ENCODE measurements around the gene VGLL4. TPM values are rescaled to one million over a fixed set of nuclear protein-coding genes. Genes with fewer than 3 reads are reported as not detected.

Gene VGLL4
- total RNA-seq, 1 experiment from 2014 or later: 43.0 TPM

DNA sequence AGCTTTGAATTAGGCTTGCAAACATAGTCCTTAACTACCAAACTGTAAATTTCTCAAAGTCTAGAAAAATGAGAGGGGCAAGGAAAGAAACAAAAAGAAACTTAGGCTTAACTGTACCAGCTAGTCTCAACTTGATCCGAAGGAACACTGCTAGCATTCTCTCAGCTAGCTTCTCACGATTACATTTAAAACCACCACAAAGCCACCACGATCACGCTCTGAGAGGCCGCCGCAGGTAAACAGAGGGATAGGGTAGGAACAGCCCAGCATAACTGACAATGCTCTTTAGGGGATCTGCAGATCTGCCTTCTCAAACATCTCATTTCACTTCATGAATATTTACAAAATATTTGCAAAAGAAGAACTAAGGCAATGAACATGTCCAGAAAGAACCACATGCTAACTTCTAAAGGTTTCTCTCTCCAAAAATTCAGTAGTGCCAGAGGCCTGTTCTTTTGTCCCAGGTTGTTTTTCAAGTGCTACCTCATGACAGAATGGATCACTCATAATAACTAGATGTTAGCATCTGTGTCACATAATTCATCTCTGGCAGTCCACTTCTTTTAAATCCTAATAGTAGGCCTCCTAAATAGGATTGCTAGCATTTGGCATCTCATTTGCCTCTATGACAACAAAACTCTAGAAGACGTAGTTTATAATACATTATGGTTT, 18.9 kb downstream of the VGLL4 start:
- ChIA-PET POLR2A (no interaction called here), CTCF (no interaction called here)
- H3K27ac Mint-ChIP-seq: peak overlapping the region; percentile 5
- no peaks in the 10 kb centered on the region for H3K36me3 Mint-ChIP-seq
- ATAC-seq (no peak), DNase-seq (ENCODE audit: low spot score) (no peak)
- H3K4me1 Mint-ChIP-seq: peaks cover 52% of the 10 kb centered on the region
- no peak overlapping the region for H3K4me3 Mint-ChIP-seq
- no peak for TF ChIP-seq EMX1 (CRISPR knock-in tag; IDR thresholded peaks at IDR 0.05)
- no peak for TF ChIP-seq ATF1 (CRISPR knock-in tag; IDR thresholded peaks at IDR 0.05)
- no peak for TF ChIP-seq CREM (CRISPR knock-in tag; IDR thresholded peaks at IDR 0.05)
- TF ChIP-seq, protein P1, sequence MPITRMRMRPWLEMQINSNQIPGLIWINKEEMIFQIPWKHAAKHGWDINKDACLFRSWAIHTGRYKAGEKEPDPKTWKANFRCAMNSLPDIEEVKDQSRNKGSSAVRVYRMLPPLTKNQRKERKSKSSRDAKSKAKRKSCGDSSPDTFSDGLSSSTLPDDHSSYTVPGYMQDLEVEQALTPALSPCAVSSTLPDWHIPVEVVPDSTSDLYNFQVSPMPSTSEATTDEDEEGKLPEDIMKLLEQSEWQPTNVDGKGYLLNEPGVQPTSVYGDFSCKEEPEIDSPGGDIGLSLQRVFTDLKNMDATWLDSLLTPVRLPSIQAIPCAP (CRISPR knock-in tag; IDR thresholded peaks at IDR 0.05): no peak
- TF ChIP-seq, protein P2, sequence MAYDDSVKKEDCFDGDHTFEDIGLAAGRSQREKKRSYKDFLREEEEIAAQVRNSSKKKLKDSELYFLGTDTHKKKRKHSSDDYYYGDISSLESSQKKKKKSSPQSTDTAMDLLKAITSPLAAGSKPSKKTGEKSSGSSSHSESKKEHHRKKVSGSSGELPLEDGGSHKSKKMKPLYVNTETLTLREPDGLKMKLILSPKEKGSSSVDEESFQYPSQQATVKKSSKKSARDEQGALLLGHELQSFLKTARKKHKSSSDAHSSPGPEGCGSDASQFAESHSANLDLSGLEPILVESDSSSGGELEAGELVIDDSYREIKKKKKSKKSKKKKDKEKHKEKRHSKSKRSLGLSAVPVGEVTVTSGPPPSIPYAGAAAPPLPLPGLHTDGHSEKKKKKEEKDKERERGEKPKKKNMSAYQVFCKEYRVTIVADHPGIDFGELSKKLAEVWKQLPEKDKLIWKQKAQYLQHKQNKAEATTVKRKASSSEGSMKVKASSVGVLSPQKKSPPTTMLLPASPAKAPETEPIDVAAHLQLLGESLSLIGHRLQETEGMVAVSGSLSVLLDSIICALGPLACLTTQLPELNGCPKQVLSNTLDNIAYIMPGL (CRISPR knock-in tag; IDR thresholded peaks at IDR 0.05): no peak
- TF ChIP-seq GTF2I (CRISPR knock-in tag; conservative IDR thresholded peaks at IDR 0.05): no peak
- no peak for TF ChIP-seq ZNF416 (CRISPR knock-in tag; IDR thresholded peaks at IDR 0.05)
- TF ChIP-seq, protein P3, sequence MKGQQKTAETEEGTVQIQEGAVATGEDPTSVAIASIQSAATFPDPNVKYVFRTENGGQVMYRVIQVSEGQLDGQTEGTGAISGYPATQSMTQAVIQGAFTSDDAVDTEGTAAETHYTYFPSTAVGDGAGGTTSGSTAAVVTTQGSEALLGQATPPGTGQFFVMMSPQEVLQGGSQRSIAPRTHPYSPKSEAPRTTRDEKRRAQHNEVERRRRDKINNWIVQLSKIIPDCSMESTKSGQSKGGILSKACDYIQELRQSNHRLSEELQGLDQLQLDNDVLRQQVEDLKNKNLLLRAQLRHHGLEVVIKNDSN (CRISPR knock-in tag; IDR thresholded peaks at IDR 0.05): no peak
- no peak for TF ChIP-seq RORB (CRISPR knock-in tag; IDR thresholded peaks at IDR 0.05)
- TF ChIP-seq, protein P4, sequence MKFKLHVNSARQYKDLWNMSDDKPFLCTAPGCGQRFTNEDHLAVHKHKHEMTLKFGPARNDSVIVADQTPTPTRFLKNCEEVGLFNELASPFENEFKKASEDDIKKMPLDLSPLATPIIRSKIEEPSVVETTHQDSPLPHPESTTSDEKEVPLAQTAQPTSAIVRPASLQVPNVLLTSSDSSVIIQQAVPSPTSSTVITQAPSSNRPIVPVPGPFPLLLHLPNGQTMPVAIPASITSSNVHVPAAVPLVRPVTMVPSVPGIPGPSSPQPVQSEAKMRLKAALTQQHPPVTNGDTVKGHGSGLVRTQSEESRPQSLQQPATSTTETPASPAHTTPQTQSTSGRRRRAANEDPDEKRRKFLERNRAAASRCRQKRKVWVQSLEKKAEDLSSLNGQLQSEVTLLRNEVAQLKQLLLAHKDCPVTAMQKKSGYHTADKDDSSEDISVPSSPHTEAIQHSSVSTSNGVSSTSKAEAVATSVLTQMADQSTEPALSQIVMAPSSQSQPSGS (CRISPR knock-in tag; IDR thresholded peaks at IDR 0.05; ENCODE audit: borderline replicate concordance, low read depth): no peak
- TF ChIP-seq, protein P5, sequence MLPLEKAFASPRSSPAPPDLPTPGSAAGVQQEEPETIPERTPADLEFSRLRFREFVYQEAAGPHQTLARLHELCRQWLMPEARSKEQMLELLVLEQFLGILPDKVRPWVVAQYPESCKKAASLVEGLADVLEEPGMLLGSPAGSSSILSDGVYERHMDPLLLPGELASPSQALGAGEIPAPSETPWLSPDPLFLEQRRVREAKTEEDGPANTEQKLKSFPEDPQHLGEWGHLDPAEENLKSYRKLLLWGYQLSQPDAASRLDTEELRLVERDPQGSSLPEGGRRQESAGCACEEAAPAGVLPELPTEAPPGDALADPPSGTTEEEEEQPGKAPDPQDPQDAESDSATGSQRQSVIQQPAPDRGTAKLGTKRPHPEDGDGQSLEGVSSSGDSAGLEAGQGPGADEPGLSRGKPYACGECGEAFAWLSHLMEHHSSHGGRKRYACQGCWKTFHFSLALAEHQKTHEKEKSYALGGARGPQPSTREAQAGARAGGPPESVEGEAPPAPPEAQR (CRISPR knock-in tag; IDR thresholded peaks at IDR 0.05): no peak
- no peak for TF ChIP-seq JUN (CRISPR knock-in tag; IDR thresholded peaks at IDR 0.05)
- no peak for TF ChIP-seq NFE2L1 (CRISPR knock-in tag; IDR thresholded peaks at IDR 0.05)
- no peak for TF ChIP-seq ZNF263 (CRISPR knock-in tag; IDR thresholded peaks at IDR 0.05; ENCODE audit: low read depth)
- no peak for TF ChIP-seq MYBL2 (CRISPR knock-in tag; IDR thresholded peaks at IDR 0.05)
- TF ChIP-seq, protein P6, sequence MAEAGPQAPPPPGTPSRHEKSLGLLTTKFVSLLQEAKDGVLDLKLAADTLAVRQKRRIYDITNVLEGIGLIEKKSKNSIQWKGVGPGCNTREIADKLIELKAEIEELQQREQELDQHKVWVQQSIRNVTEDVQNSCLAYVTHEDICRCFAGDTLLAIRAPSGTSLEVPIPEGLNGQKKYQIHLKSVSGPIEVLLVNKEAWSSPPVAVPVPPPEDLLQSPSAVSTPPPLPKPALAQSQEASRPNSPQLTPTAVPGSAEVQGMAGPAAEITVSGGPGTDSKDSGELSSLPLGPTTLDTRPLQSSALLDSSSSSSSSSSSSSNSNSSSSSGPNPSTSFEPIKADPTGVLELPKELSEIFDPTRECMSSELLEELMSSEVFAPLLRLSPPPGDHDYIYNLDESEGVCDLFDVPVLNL (CRISPR knock-in tag; IDR thresholded peaks at IDR 0.05; ENCODE audit: borderline replicate concordance, low read depth): no peak
- no peak for TF ChIP-seq KAT7 (CRISPR knock-in tag; IDR thresholded peaks at IDR 0.05; ENCODE audit: borderline replicate concordance)
- no peak for TF ChIP-seq HMGA2 (CRISPR knock-in tag; IDR thresholded peaks at IDR 0.05)
- TF ChIP-seq ZNF219 (CRISPR knock-in tag; IDR thresholded peaks at IDR 0.05; ENCODE audit: borderline replicate concordance): no peak
- H3K9me3 Mint-ChIP-seq: no peaks in the 10 kb centered on the region
- H3K27me3 Mint-ChIP-seq (ENCODE audit: low read depth): no peaks in the 10 kb centered on the region

DNA sequence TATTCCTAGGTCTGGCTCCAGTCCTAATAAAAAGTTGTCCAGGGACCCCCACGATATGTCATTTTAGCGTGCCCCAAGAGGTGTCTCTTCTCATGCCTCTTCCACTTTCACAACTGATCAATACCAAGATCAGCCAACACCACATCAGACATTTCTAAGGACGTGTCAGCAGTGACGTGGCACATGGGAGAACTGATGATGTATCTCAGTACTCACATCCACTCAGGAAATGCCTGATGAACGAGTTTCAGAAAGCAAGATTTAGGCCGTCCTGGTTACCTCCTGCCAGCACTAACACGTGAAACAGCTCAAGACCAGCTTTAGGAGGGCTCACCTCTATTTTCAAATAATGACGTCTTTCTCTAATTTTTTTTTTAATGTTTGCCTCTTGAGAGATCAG, 19.6 kb downstream of the VGLL4 start:
- ATAC-seq: no peak
- CTCF ChIA-PET: no interaction called here
- Mint-ChIP-seq H3K27ac (peak overlapping the region; percentile 5), H3K4me1 (peaks cover 59% of the 10 kb centered on the region), H3K4me3 (no peak overlapping the region), H3K36me3 (no peaks in the 10 kb centered on the region), H3K27me3 (ENCODE audit: low read depth) (no peaks in the 10 kb centered on the region), H3K9me3 (no peaks in the 10 kb centered on the region)
- no peak for DNase-seq (ENCODE audit: low spot score)
- POLR2A ChIA-PET: no interaction called here
- TF ChIP-seq ETV6 (CRISPR knock-in tag; IDR thresholded peaks at IDR 0.05) (no peak), ZNF121 (CRISPR knock-in tag; IDR thresholded peaks at IDR 0.05) (no peak)
- TF ChIP-seq, protein P7, sequence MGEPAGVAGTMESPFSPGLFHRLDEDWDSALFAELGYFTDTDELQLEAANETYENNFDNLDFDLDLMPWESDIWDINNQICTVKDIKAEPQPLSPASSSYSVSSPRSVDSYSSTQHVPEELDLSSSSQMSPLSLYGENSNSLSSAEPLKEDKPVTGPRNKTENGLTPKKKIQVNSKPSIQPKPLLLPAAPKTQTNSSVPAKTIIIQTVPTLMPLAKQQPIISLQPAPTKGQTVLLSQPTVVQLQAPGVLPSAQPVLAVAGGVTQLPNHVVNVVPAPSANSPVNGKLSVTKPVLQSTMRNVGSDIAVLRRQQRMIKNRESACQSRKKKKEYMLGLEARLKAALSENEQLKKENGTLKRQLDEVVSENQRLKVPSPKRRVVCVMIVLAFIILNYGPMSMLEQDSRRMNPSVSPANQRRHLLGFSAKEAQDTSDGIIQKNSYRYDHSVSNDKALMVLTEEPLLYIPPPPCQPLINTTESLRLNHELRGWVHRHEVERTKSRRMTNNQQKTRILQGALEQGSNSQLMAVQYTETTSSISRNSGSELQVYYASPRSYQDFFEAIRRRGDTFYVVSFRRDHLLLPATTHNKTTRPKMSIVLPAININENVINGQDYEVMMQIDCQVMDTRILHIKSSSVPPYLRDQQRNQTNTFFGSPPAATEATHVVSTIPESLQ (CRISPR knock-in tag; IDR thresholded peaks at IDR 0.05): no peak
- TF ChIP-seq, protein P8, sequence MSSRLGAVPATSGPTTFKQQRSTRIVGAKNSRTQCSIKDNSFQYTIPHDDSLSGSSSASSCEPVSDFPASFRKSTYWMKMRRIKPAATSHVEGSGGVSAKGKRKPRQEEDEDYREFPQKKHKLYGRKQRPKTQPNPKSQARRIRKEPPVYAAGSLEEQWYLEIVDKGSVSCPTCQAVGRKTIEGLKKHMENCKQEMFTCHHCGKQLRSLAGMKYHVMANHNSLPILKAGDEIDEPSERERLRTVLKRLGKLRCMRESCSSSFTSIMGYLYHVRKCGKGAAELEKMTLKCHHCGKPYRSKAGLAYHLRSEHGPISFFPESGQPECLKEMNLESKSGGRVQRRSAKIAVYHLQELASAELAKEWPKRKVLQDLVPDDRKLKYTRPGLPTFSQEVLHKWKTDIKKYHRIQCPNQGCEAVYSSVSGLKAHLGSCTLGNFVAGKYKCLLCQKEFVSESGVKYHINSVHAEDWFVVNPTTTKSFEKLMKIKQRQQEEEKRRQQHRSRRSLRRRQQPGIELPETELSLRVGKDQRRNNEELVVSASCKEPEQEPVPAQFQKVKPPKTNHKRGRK (CRISPR knock-in tag; IDR thresholded peaks at IDR 0.05; ENCODE audit: borderline replicate concordance): no peak
- TF ChIP-seq, protein P9, sequence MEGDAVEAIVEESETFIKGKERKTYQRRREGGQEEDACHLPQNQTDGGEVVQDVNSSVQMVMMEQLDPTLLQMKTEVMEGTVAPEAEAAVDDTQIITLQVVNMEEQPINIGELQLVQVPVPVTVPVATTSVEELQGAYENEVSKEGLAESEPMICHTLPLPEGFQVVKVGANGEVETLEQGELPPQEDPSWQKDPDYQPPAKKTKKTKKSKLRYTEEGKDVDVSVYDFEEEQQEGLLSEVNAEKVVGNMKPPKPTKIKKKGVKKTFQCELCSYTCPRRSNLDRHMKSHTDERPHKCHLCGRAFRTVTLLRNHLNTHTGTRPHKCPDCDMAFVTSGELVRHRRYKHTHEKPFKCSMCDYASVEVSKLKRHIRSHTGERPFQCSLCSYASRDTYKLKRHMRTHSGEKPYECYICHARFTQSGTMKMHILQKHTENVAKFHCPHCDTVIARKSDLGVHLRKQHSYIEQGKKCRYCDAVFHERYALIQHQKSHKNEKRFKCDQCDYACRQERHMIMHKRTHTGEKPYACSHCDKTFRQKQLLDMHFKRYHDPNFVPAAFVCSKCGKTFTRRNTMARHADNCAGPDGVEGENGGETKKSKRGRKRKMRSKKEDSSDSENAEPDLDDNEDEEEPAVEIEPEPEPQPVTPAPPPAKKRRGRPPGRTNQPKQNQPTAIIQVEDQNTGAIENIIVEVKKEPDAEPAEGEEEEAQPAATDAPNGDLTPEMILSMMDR (IDR thresholded peaks at IDR 0.05): no peak

Measured in WTC11 (cell line).